MCF 10A (cell line): ENCODE measurements around the gene ARHGEF4. TPM values are rescaled to one million over a fixed set of nuclear protein-coding genes. Genes with fewer than 3 reads are reported as not detected.

Source experiments
- BruUV-seq: library from RNA; stranded (reverse); fragments of 400-500 nt; replicated peaks from 2 replicates; lab custom pipeline; 2021; lab: Mats Ljungman, UMichigan
- CTCF ChIA-PET: fragments of 300-600 bp; sonication (Branson Sonifier 250); formaldehyde crosslinking; extraction: SDS; loops from one replicate; lab custom pipeline; 2021; ENCODE audit warnings: antibody characterized with exemption, inconsistent platforms; lab: Yijun Ruan, JAX
- POLR2A ChIA-PET: fragments of 300-600, 350-650 bp; sonication (Branson Sonifier 250); formaldehyde crosslinking; extraction: SDS; loops from one replicate; lab custom pipeline; 2020; ENCODE audit warnings: antibody characterized with exemption, inconsistent platforms; lab: Yijun Ruan, JAX
- DNase-seq: peaks from one replicate; pipeline ENCODE4 v3.0.0-alpha.2; 2018; ENCODE audit not compliant: unreplicated experiment
- H3K27ac Mint-ChIP-seq: one replicate; pipeline ENCODE4 v1.8.0; 2022; ENCODE audit warnings: mild to moderate bottlenecking, low read depth, mixed read lengths; ENCODE audit not compliant: unreplicated experiment
- H3K27me3 Mint-ChIP-seq: one replicate; pipeline ENCODE4 v1.8.0; 2022; ENCODE audit warnings: mixed read lengths; ENCODE audit not compliant: insufficient read depth, unreplicated experiment
- H3K36me3 Mint-ChIP-seq: one replicate; pipeline ENCODE4 v1.8.0; 2022; ENCODE audit warnings: mild to moderate bottlenecking, moderate library complexity, mixed read lengths; ENCODE audit not compliant: insufficient read depth, unreplicated experiment
- H3K4me1 Mint-ChIP-seq: one replicate; pipeline ENCODE4 v1.8.0; 2022; ENCODE audit warnings: mixed read lengths; ENCODE audit not compliant: insufficient read depth, unreplicated experiment
- H3K4me3 Mint-ChIP-seq: one replicate; pipeline ENCODE4 v1.8.0; 2022; ENCODE audit warnings: mild to moderate bottlenecking, moderate library complexity, mixed read lengths; ENCODE audit not compliant: unreplicated experiment
- H3K9me3 Mint-ChIP-seq: one replicate; pipeline ENCODE4 v1.8.0; 2022; ENCODE audit warnings: mixed read lengths; ENCODE audit not compliant: unreplicated experiment
- CTCF ChIP-seq: fragments of 200-600 bp; IDR thresholded peaks from one replicate; pipeline ENCODE4 v1.8.0; 2022; ENCODE audit warnings: antibody characterized with exemption, mild to moderate bottlenecking; ENCODE audit not compliant: unreplicated experiment
- intact Hi-C: fragments of 100-400 bp; cut with micrococcal nuclease; formaldehyde crosslinking; loops from 2 replicates; pipeline ENCODE4 v1.14.1; 2022
- total RNA-seq: library from RNA; stranded (reverse); gene quantifications from 2 replicates; pipeline ENCODE4 v1.2.3, GENCODE V29; 2022

Gene ARHGEF4
- total RNA-seq, 1 experiment from 2014 or later: 52.0 TPM

GRCh38 chr2:131081190-131081589 lies 244.5 kb downstream of the ARHGEF4 start:
- H3K36me3 Mint-ChIP-seq: peaks cover 92% of the 10 kb centered on the region
- TSS peak; percentile 6 for BruUV-seq
- no peak overlapping the region for H3K4me3 Mint-ChIP-seq
- POLR2A ChIA-PET: interaction anchor here (1.2 kb wide), 1 partner anchor 9 kb away, joined by 4 read pairs; no protein-coding TSS in a partner anchor
- peak overlapping the region; percentile 16 for H3K27ac Mint-ChIP-seq
- H3K4me1 Mint-ChIP-seq: peaks cover 8% of the 10 kb centered on the region
- no peaks in the 10 kb centered on the region for H3K9me3 Mint-ChIP-seq
- CTCF ChIA-PET: interaction anchor here (0.6 to 1.2 kb wide), 4 partner anchors 12 to 284 kb away, joined by 3 to 5 read pairs (median 4); partner anchors contain the start of gene FAM168B
- H3K27me3 Mint-ChIP-seq: no peaks in the 10 kb centered on the region
- TF ChIP-seq CTCF: no peak
- no peak for DNase-seq
- intact Hi-C loops: no loop called here

GRCh38 chr2:131085646-131086045 lies 248.9 kb downstream of the ARHGEF4 start:
- no peak for TF ChIP-seq CTCF
- no peak overlapping the region for H3K27ac Mint-ChIP-seq

GRCh38 chr2:131092458-131093005 lies 255.8 kb downstream of the ARHGEF4 start:
- POLR2A ChIA-PET: interaction anchor here (0.6 to 5.0 kb wide), 25 partner anchors 8 to 751 kb away, joined by 3 to 138 read pairs (median 4); partner anchors contain the start of gene PLEKHB2
- no peak for DNase-seq
- Mint-ChIP-seq H3K4me1 (peaks cover 6% of the 10 kb centered on the region), H3K27me3 (no peaks in the 10 kb centered on the region), H3K36me3 (peaks cover 46% of the 10 kb centered on the region), H3K9me3 (no peaks in the 10 kb centered on the region), H3K27ac (peak overlapping the region; percentile 96), H3K4me3 (peak overlapping the region; percentile 89)
- TSS peak; percentile 44 for BruUV-seq
- CTCF ChIA-PET: interaction anchor here (0.7 to 1.2 kb wide), 8 partner anchors 12 to 577 kb away, joined by 3 to 6 read pairs (median 4); no protein-coding TSS in a partner anchor
- no peak for TF ChIP-seq CTCF
- intact Hi-C loops: loop anchor here (1.0 to 5.0 kb wide), 3 partner anchors 13 to 295 kb away; partner anchors contain the start of gene PLEKHB2

More at GRCh38 chr2:131085646-131086045, 248.9 kb downstream of the ARHGEF4 start:
- no peaks in the 10 kb centered on the region for H3K27me3 Mint-ChIP-seq
- no peak for DNase-seq
- ChIA-PET POLR2A (interaction anchor here (1.3 kb wide), 1 partner anchor 8 kb away, joined by 4 read pairs; the partner anchor contains the start of gene FAM168B), CTCF (interaction anchor here (0.7 to 0.9 kb wide), 2 partner anchors 11 to 362 kb away, joined by 3 to 4 read pairs; no protein-coding TSS in a partner anchor)
- intact Hi-C loops: no loop called here
- H3K36me3 Mint-ChIP-seq: peaks cover 91% of the 10 kb centered on the region
- no peaks in the 10 kb centered on the region for H3K9me3 Mint-ChIP-seq
- H3K4me3 Mint-ChIP-seq: no peak overlapping the region
- peaks cover 9% of the 10 kb centered on the region for H3K4me1 Mint-ChIP-seq
- BruUV-seq: no TSS peak
